ENCODE results near the gene PCDHB1. TPM values are rescaled to one million over a fixed set of nuclear protein-coding genes. Genes with fewer than 3 reads are reported as not detected.
"Not testable (repeated sequence)": the region's sequence is repeated elsewhere in the genome, so short reads cannot be mapped to it uniquely, and the experiment has no call there.

PCDHB1 gene
- total and polyA plus RNA-seq, 2 donors (not counting 3 experiments of a cell fraction or from before 2014, with no cell fraction given): not detected

DNA sequence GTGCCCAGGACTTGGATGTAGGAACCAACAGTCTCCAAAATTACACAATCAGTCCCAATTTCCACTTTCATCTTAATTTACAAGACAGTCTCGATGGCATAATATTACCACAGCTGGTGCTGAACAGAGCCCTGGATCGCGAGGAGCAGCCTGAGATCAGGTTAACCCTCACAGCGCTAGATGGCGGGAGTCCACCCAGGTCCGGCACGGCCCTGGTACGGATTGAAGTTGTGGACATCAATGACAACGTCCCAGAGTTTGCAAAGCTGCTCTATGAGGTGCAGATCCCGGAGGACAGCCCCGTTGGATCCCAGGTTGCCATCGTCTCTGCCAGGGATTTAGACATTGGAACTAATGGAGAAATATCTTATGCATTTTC, 44.1 kb downstream of the PCDHB1 start:
- no peak for TF ChIP-seq POLR2A (IDR thresholded peaks at IDR 0.05; ENCODE audit: low read depth, low read length)
- TF ChIP-seq, protein P1, sequence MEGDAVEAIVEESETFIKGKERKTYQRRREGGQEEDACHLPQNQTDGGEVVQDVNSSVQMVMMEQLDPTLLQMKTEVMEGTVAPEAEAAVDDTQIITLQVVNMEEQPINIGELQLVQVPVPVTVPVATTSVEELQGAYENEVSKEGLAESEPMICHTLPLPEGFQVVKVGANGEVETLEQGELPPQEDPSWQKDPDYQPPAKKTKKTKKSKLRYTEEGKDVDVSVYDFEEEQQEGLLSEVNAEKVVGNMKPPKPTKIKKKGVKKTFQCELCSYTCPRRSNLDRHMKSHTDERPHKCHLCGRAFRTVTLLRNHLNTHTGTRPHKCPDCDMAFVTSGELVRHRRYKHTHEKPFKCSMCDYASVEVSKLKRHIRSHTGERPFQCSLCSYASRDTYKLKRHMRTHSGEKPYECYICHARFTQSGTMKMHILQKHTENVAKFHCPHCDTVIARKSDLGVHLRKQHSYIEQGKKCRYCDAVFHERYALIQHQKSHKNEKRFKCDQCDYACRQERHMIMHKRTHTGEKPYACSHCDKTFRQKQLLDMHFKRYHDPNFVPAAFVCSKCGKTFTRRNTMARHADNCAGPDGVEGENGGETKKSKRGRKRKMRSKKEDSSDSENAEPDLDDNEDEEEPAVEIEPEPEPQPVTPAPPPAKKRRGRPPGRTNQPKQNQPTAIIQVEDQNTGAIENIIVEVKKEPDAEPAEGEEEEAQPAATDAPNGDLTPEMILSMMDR (IDR thresholded peaks at IDR 0.05; ENCODE audit: extremely low read depth in 1 of 2, insufficient read depth in 1 of 2, low read depth in 1 of 2, low read length in 2 of 2): no peak
- no peak for TF ChIP-seq MAX (IDR thresholded peaks at IDR 0.05; ENCODE audit: insufficient read depth, insufficient read length)
- TF ChIP-seq POLR2AphosphoS5 (IDR thresholded peaks at IDR 0.05; ENCODE audit: insufficient read depth, low read depth, low read length): no peak
- TF ChIP-seq EZH2 (IDR thresholded peaks at IDR 0.05; ENCODE audit: borderline replicate concordance, low read depth, low read length, severe bottlenecking): no peak
- TF ChIP-seq GATA2 (IDR thresholded peaks at IDR 0.05; ENCODE audit: insufficient read depth, insufficient read length, low read depth, low read length): no peak
- H3K36me3 ChIP-seq (ENCODE audit: control insufficient read depth in 2 of 2, extremely low read depth in 1 of 2, insufficient read depth in 2 of 2, low read length in 2 of 2): no peaks in the 10 kb centered on the region
- peaks cover 0 to 7% of the 10 kb centered on the region in 2 experiments for H3K27me3 ChIP-seq (ENCODE audit: control insufficient read depth in 2 of 2, insufficient read depth in 2 of 2, low read length in 2 of 2)
- FAIRE-seq: no peak
- ChIA-PET CTCF (no interaction called here), POLR2A (interaction anchor here (0.6 kb wide), 1 partner anchor 465 kb away, joined by 7 read pairs; no protein-coding TSS in a partner anchor)
- no peaks in the 10 kb centered on the region for H4K20me1 ChIP-seq (replicated peaks; ENCODE audit: control insufficient read depth, extremely low read depth, insufficient read depth, low read length)
- no peaks in the 10 kb centered on the region for H3K79me2 ChIP-seq (ENCODE audit: control insufficient read depth, insufficient read depth, low read length)
- no peaks in the 10 kb centered on the region for H3K9me1 ChIP-seq (replicated peaks; ENCODE audit: control insufficient read depth, extremely low read depth, insufficient read depth, low read length)
- H3K9ac ChIP-seq (replicated peaks; ENCODE audit: extremely low read depth, insufficient read depth, low read length): no peak overlapping the region
- no peak for DNase-seq (ENCODE audit: low read depth, low spot score)
- no TSS peak for BruUV-seq (replicated peaks)
- H3K4me1 ChIP-seq (ENCODE audit: control insufficient read depth, extremely low read depth, insufficient read depth, low read length): no peaks in the 10 kb centered on the region
- dilution Hi-C loops (cut with MboI; ENCODE audit: extremely low pct_ligation_motif_present, low sequenced_read_pairs) (no loop called here), intact Hi-C loops (cut with micrococcal nuclease) (no loop called here)
- H2AFZ ChIP-seq (ENCODE audit: low read depth, low read length): no peak overlapping the region
- no peak overlapping the region for H3K4me3 ChIP-seq (replicated peaks in 1 of 3; ENCODE audit: insufficient read depth in 1 of 3, low read depth in 1 of 3, low read length in 3 of 3)
- H3K4me2 ChIP-seq (ENCODE audit: insufficient read depth, low read length): no peak overlapping the region
- H3K9me3 ChIP-seq (replicated peaks; ENCODE audit: control insufficient read depth, insufficient read depth, low read length): no peaks in the 10 kb centered on the region
- H3K27ac ChIP-seq (ENCODE audit: insufficient read depth, low read depth, low read length): no peak overlapping the region

- BruUV-seq (replicated peaks); H3K4me2 ChIP-seq (ENCODE audit: insufficient read depth, low read length); H2AFZ ChIP-seq (ENCODE audit: low read depth, low read length); CTCF ChIA-PET; H3K79me2 ChIP-seq (ENCODE audit: control insufficient read depth, insufficient read depth, low read length); FAIRE-seq; H3K27ac ChIP-seq (ENCODE audit: insufficient read depth, low read depth, low read length); H3K4me1 ChIP-seq (ENCODE audit: control insufficient read depth, extremely low read depth, insufficient read depth, low read length); H3K9me1 ChIP-seq (replicated peaks; ENCODE audit: control insufficient read depth, extremely low read depth, insufficient read depth, low read length); H3K9ac ChIP-seq (replicated peaks; ENCODE audit: extremely low read depth, insufficient read depth, low read length); dilution Hi-C loops (cut with MboI; ENCODE audit: extremely low pct_ligation_motif_present, low sequenced_read_pairs); H3K4me3 ChIP-seq (replicated peaks in 1 of 3; ENCODE audit: insufficient read depth in 1 of 3, low read depth in 1 of 3, low read length in 3 of 3); DNase-seq (ENCODE audit: low read depth, low spot score); H4K20me1 ChIP-seq (replicated peaks; ENCODE audit: control insufficient read depth, extremely low read depth, insufficient read depth, low read length); intact Hi-C loops (cut with micrococcal nuclease); POLR2A ChIA-PET; H3K27me3 ChIP-seq (ENCODE audit: control insufficient read depth in 2 of 2, insufficient read depth in 2 of 2, low read length in 2 of 2); H3K36me3 ChIP-seq (ENCODE audit: control insufficient read depth in 2 of 2, extremely low read depth in 1 of 2, insufficient read depth in 2 of 2, low read length in 2 of 2); H3K9me3 ChIP-seq (replicated peaks; ENCODE audit: control insufficient read depth, insufficient read depth, low read length): not testable (repeated sequence)
Observed at GRCh38 chr5:141096181-141096580, 45.0 kb downstream of the PCDHB1 start.

DNA sequence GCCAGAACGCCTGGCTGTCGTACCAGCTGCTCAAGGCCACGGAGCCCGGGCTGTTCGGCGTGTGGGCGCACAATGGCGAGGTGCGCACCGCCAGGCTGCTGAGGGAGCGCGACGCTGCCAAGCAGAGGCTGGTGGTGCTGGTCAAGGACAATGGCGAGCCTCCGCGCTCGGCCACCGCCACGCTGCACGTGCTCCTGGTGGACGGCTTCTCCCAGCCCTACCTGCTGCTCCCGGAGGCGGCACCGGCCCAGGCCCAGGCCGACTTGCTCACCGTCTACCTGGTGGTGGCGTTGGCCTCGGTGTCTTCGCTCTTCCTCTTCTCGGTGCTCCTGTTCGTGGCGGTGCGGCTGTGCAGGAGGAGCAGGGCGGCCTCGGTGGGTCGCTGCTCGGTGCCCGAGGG, 45.4 kb downstream of the PCDHB1 start:
- H3K9me3 ChIP-seq (replicated peaks; ENCODE audit: control insufficient read depth, insufficient read depth, low read length); H3K4me2 ChIP-seq (ENCODE audit: insufficient read depth, low read length); H4K20me1 ChIP-seq (replicated peaks; ENCODE audit: control insufficient read depth, extremely low read depth, insufficient read depth, low read length); H2AFZ ChIP-seq (ENCODE audit: low read depth, low read length); H3K27me3 ChIP-seq (ENCODE audit: control insufficient read depth in 2 of 2, insufficient read depth in 2 of 2, low read length in 2 of 2); H3K36me3 ChIP-seq (ENCODE audit: control insufficient read depth in 2 of 2, extremely low read depth in 1 of 2, insufficient read depth in 2 of 2, low read length in 2 of 2); DNase-seq (ENCODE audit: low read depth, low spot score); H3K9me1 ChIP-seq (replicated peaks; ENCODE audit: control insufficient read depth, extremely low read depth, insufficient read depth, low read length); H3K27ac ChIP-seq (ENCODE audit: insufficient read depth, low read depth, low read length); intact Hi-C loops (cut with micrococcal nuclease); BruUV-seq (replicated peaks); POLR2A ChIA-PET; H3K4me1 ChIP-seq (ENCODE audit: control insufficient read depth, extremely low read depth, insufficient read depth, low read length); H3K9ac ChIP-seq (replicated peaks; ENCODE audit: extremely low read depth, insufficient read depth, low read length); CTCF ChIA-PET; H3K4me3 ChIP-seq (replicated peaks in 1 of 3; ENCODE audit: insufficient read depth in 1 of 3, low read depth in 1 of 3, low read length in 3 of 3); H3K79me2 ChIP-seq (ENCODE audit: control insufficient read depth, insufficient read depth, low read length); FAIRE-seq; dilution Hi-C loops (cut with MboI; ENCODE audit: extremely low pct_ligation_motif_present, low sequenced_read_pairs): not testable (repeated sequence)
